Muscle layer of colon (tissue), 2 donors: ENCODE results near the gene HIC2.
"Not testable (repeated sequence)": the region's sequence is repeated elsewhere in the genome, so short reads cannot be mapped to it uniquely, and the experiment has no call there.

Source experiments
- H3K27ac ChIP-seq: one replicate; pipeline ENCODE4 v1.7.0; 2013; ENCODE audit warnings: low read depth, mild to moderate bottlenecking, low read length, moderate library complexity
- H3K27me3 ChIP-seq, 2 donors: one replicate each; pipeline ENCODE4 v1.7.0; 2013; ENCODE audit warnings: low read length in 2 of 2, mild to moderate bottlenecking in 2 of 2; ENCODE audit not compliant: insufficient read depth in 2 of 2, control insufficient read depth in 1 of 2
- H3K36me3 ChIP-seq: one replicate; pipeline ENCODE4 v1.7.0; 2013; ENCODE audit warnings: mild to moderate bottlenecking, low read length; ENCODE audit not compliant: insufficient read depth
- H3K4me1 ChIP-seq: one replicate; pipeline ENCODE4 v1.7.0; 2013; ENCODE audit warnings: mild to moderate bottlenecking, low read length; ENCODE audit not compliant: insufficient read depth
- H3K4me3 ChIP-seq, 2 donors: one replicate each; pipeline ENCODE4 v1.7.0; 2013; ENCODE audit warnings: low read length in 2 of 2, low read depth in 1 of 2, mild to moderate bottlenecking in 1 of 2, moderate library complexity in 1 of 2
- H3K9ac ChIP-seq: one replicate; pipeline ENCODE4 v1.7.0; 2013; ENCODE audit warnings: low read length
- H3K9me3 ChIP-seq: one replicate; pipeline ENCODE4 v1.7.0; 2013; ENCODE audit warnings: mild to moderate bottlenecking, low read length
- donor health status: abdominal sarcoma.
- donor health status: Adenocarcinoma of cecum.

HIC2 gene

GRCh38 chr22:21462672-21463071 lies 45.5 kb downstream of the HIC2 start:
- not testable (repeated sequence) for H3K27ac ChIP-seq, H3K4me1 ChIP-seq, H3K9ac ChIP-seq, H3K27me3 ChIP-seq, H3K36me3 ChIP-seq, H3K9me3 ChIP-seq, H3K4me3 ChIP-seq

- H3K9me3 ChIP-seq, H3K36me3 ChIP-seq, H3K27me3 ChIP-seq, H3K9ac ChIP-seq, H3K27ac ChIP-seq, H3K4me1 ChIP-seq, H3K4me3 ChIP-seq: not testable (repeated sequence)
Measured at GRCh38 chr22:21467337-21468193, 50.4 kb downstream of the HIC2 start, which contains the start of gene TMEM191C. Gene TMEM191C (plus strand): TSS chr22:21467387. CDS start chr22:21467460, 73 bp downstream.

- not testable (repeated sequence) for H3K9me3 ChIP-seq, H3K4me1 ChIP-seq, H3K9ac ChIP-seq, H3K27ac ChIP-seq, H3K27me3 ChIP-seq, H3K4me3 ChIP-seq, H3K36me3 ChIP-seq
Measured at GRCh38 chr22:21468194-21469096, 51.3 kb downstream of the HIC2 start.

- H3K36me3 ChIP-seq, H3K4me3 ChIP-seq: not testable (repeated sequence)
Measured at GRCh38 chr22:21469097-21469994, 52.2 kb downstream of the HIC2 start.

GRCh38 chr22:21472984-21473383 lies 55.8 kb downstream of the HIC2 start:
- not testable (repeated sequence) for H3K9ac ChIP-seq

More at GRCh38 chr22:21469097-21469994, 52.2 kb downstream of the HIC2 start:
- H3K9ac ChIP-seq, H3K27me3 ChIP-seq, H3K4me1 ChIP-seq, H3K9me3 ChIP-seq, H3K27ac ChIP-seq: not testable (repeated sequence)

GRCh38 chr22:21473664-21474063 lies 56.5 kb downstream of the HIC2 start:
- not testable (repeated sequence) for H3K4me1 ChIP-seq, H3K27me3 ChIP-seq, H3K36me3 ChIP-seq, H3K4me3 ChIP-seq, H3K9ac ChIP-seq, H3K9me3 ChIP-seq, H3K27ac ChIP-seq

More at GRCh38 chr22:21472984-21473383, 55.8 kb downstream of the HIC2 start:
- not testable (repeated sequence) for H3K4me1 ChIP-seq, H3K27me3 ChIP-seq, H3K4me3 ChIP-seq, H3K27ac ChIP-seq, H3K36me3 ChIP-seq, H3K9me3 ChIP-seq

- not testable (repeated sequence) for H3K36me3 ChIP-seq, H3K4me1 ChIP-seq, H3K27me3 ChIP-seq, H3K4me3 ChIP-seq, H3K27ac ChIP-seq, H3K9ac ChIP-seq, H3K9me3 ChIP-seq
Measured at GRCh38 chr22:21484039-21484438, 66.9 kb downstream of the HIC2 start.

GRCh38 chr22:21487723-21488122 lies 70.6 kb downstream of the HIC2 start:
- H3K27me3 ChIP-seq, H3K9me3 ChIP-seq, H3K4me3 ChIP-seq, H3K27ac ChIP-seq, H3K9ac ChIP-seq, H3K4me1 ChIP-seq, H3K36me3 ChIP-seq: not testable (repeated sequence)

- H3K27ac ChIP-seq, H3K4me1 ChIP-seq, H3K9ac ChIP-seq, H3K36me3 ChIP-seq, H3K27me3 ChIP-seq, H3K9me3 ChIP-seq, H3K4me3 ChIP-seq: not testable (repeated sequence)
Measured at GRCh38 chr22:21489149-21489680, 72.0 kb downstream of the HIC2 start.

- H3K36me3 ChIP-seq, H3K27ac ChIP-seq, H3K27me3 ChIP-seq, H3K9me3 ChIP-seq, H3K4me1 ChIP-seq, H3K9ac ChIP-seq, H3K4me3 ChIP-seq: not testable (repeated sequence)
Measured at GRCh38 chr22:21490556-21490955, 73.4 kb downstream of the HIC2 start.

GRCh38 chr22:21492271-21492670 lies 75.1 kb downstream of the HIC2 start:
- not testable (repeated sequence) for H3K4me1 ChIP-seq, H3K27ac ChIP-seq, H3K9ac ChIP-seq, H3K36me3 ChIP-seq, H3K4me3 ChIP-seq, H3K27me3 ChIP-seq, H3K9me3 ChIP-seq
